ENCODE data around the gene PANK4. TPM values are rescaled to one million over a fixed set of nuclear protein-coding genes. Genes with fewer than 3 reads are reported as not detected.

The PANK4 gene
- total and polyA plus RNA-seq, 2 of the 8 experiments (the other 6 are each of a cell fraction or from before 2014, with no cell fraction given), result 20.1 to 29.7 TPM

DNA sequence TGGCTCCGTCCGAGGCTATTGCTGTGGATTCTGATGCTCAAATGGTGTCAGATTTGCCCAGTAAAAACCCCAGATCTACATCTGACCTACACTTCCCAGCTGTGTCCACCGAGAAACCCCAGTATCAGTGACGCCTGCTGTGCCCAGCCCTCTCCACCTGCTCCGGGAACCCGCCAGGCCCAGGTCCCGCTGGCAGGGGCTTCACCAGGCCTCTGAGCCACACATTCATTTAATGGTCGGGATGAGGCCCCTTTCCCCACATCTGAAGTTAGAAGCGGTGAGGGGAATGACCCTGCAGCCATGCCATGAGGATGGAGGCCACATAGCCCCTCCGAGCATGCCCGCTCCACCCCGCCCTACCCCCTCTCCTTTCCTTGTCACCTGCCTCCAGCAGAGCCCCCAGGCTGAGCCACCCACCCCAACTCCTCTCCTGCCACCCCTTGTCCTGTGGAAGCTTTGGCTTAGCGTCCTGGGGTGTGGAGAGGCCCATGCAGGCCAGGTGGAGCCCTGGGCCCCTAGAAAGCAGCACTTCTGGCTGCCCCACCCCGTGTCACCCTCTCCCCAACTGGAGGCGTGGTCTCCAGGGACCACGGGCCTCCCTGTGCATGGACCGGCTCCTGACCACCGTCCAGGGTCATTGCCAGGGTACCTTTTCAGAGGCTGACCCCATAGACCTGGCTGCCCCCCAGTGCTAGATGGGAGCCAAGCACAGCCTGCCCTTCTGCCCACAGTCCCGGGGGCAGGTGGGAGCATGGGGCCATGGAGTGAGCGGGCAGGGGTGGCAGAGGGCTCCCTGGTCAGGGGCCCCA lies 37.8 kb upstream of the PANK4 start (continued):
- TF ChIP-seq, protein P1, sequence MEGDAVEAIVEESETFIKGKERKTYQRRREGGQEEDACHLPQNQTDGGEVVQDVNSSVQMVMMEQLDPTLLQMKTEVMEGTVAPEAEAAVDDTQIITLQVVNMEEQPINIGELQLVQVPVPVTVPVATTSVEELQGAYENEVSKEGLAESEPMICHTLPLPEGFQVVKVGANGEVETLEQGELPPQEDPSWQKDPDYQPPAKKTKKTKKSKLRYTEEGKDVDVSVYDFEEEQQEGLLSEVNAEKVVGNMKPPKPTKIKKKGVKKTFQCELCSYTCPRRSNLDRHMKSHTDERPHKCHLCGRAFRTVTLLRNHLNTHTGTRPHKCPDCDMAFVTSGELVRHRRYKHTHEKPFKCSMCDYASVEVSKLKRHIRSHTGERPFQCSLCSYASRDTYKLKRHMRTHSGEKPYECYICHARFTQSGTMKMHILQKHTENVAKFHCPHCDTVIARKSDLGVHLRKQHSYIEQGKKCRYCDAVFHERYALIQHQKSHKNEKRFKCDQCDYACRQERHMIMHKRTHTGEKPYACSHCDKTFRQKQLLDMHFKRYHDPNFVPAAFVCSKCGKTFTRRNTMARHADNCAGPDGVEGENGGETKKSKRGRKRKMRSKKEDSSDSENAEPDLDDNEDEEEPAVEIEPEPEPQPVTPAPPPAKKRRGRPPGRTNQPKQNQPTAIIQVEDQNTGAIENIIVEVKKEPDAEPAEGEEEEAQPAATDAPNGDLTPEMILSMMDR (IDR thresholded peaks at IDR 0.05; ENCODE audit: control extremely low read depth in 1 of 3, insufficient read depth in 1 of 3, low read depth in 1 of 3, low read length in 3 of 3), result no peak
- TF ChIP-seq POU5F1 (IDR thresholded peaks at IDR 0.05; ENCODE audit: low read depth, low read length), result no peak
- no peak for TF ChIP-seq CREB1 (IDR thresholded peaks at IDR 0.05)
- no peak for TF ChIP-seq CBX5 (IDR thresholded peaks at IDR 0.05; ENCODE audit: low read depth, low read length)
- TF ChIP-seq, protein P2, sequence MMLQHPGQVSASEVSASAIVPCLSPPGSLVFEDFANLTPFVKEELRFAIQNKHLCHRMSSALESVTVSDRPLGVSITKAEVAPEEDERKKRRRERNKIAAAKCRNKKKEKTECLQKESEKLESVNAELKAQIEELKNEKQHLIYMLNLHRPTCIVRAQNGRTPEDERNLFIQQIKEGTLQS (IDR thresholded peaks at IDR 0.05; ENCODE audit: insufficient read depth, low read depth, low read length), result no peak

All from H1 (cell line).